ENCODE data around the gene ZNF14. TPM values are rescaled to one million over a fixed set of nuclear protein-coding genes. Genes with fewer than 3 reads are reported as not detected.

ZNF14 gene
- total and polyA plus RNA-seq, 2 experiments from 2014 or later: 4.6 to 7.3 TPM

DNA sequence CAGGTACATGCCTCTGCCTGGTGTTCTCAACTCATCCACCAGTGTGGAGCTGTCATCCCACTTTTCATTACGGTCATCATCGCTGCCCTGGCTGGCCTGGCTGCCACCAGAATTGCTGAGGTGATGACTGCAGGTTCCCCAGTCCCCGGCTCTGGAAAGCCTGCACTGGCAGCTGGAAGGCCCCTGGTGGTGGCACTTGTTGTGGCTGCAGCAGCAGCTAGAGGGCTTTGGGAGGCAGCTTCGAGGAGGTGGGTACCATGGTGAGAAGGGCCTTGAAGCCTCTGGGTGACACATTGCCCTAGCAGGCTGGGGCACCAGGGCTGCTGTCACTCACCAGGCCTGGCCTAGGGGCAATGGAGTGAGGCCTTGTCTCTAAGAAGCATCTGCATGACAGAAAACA is 25.3 kb upstream of the ZNF14 start:
- 89% methylated on average over 4 of the region's 4 CpGs for WGBS (ENCODE audit: low lambda C conversion rate, missing lambda C conversion rate)
- Histone ChIP-seq H3K4me1 (ENCODE audit: insufficient read depth) (no peaks in the 10 kb centered on the region), H3K4me3 (no peak overlapping the region), H3K27ac (no peak overlapping the region), H3K4me2 (no peak overlapping the region), H4K20me1 (ENCODE audit: insufficient read depth, poor library complexity, severe bottlenecking) (no peaks in the 10 kb centered on the region), H3K9me3 (ENCODE audit: low read depth) (no peaks in the 10 kb centered on the region), H3K9me2 (replicated peaks; ENCODE audit: insufficient read depth) (no peaks in the 10 kb centered on the region), H3K36me3 (replicated peaks; ENCODE audit: insufficient read depth, low read depth) (no peaks in the 10 kb centered on the region), H3K79me2 (no peaks in the 10 kb centered on the region), H3K27me3 (no peaks in the 10 kb centered on the region), H2AFZ (no peak overlapping the region)
- DNase-seq (ENCODE audit: low spot score): no peak
- TF ChIP-seq, protein P1, sequence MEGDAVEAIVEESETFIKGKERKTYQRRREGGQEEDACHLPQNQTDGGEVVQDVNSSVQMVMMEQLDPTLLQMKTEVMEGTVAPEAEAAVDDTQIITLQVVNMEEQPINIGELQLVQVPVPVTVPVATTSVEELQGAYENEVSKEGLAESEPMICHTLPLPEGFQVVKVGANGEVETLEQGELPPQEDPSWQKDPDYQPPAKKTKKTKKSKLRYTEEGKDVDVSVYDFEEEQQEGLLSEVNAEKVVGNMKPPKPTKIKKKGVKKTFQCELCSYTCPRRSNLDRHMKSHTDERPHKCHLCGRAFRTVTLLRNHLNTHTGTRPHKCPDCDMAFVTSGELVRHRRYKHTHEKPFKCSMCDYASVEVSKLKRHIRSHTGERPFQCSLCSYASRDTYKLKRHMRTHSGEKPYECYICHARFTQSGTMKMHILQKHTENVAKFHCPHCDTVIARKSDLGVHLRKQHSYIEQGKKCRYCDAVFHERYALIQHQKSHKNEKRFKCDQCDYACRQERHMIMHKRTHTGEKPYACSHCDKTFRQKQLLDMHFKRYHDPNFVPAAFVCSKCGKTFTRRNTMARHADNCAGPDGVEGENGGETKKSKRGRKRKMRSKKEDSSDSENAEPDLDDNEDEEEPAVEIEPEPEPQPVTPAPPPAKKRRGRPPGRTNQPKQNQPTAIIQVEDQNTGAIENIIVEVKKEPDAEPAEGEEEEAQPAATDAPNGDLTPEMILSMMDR (IDR thresholded peaks at IDR 0.05; ENCODE audit: poor library complexity): no peak
- TF ChIP-seq EZH2 (IDR thresholded peaks at IDR 0.05; ENCODE audit: borderline replicate concordance) (no peak), EZH2phosphoT487 (IDR thresholded peaks at IDR 0.05; ENCODE audit: low read depth, severe bottlenecking, unreplicated experiment) (no peak)

DNA sequence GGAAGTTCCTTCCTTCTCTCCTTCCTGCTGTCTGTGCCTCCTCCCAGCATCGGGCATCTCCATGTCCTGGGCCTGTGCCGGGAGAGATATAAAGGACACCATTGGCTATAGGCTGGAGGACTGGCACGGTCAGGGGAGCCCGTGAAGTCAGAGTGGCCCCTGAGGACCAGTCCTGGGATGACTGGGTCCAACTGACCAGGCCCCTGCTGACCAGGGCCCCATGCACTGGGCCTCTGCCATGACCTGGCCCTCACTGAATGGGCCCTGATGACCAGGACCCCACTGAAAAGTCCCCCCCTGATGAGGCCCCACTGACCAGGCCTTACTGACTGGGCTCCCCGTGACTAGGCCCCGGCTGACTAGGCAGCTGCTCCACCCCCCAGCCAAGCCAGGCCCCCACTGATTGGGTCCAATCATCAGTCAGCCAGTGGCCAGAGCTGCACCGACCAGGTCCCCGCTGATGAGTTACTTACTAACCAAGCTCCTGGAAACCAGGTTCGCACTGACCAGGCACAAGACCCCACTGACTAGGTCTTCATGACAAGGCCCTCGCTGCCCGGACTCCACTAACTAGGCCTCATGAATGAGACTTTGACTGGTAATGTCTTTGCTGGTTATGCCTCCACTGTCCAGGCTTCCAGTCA is 20.0 kb upstream of the ZNF14 start:
- H3K4me3 ChIP-seq: no peak overlapping the region
- H3K27me3 ChIP-seq: no peaks in the 10 kb centered on the region
- no peak overlapping the region for H3K4me2 ChIP-seq
- H3K27ac ChIP-seq: no peak overlapping the region
- no peaks in the 10 kb centered on the region for H3K9me2 ChIP-seq (replicated peaks; ENCODE audit: insufficient read depth)
- H3K4me1 ChIP-seq (ENCODE audit: insufficient read depth): no peaks in the 10 kb centered on the region
- no peaks in the 10 kb centered on the region for H4K20me1 ChIP-seq (ENCODE audit: insufficient read depth, poor library complexity, severe bottlenecking)
- H3K9me3 ChIP-seq (ENCODE audit: low read depth): no peaks in the 10 kb centered on the region
- TF ChIP-seq, protein P1 (IDR thresholded peaks at IDR 0.05; ENCODE audit: poor library complexity): no peak
- TF ChIP-seq EZH2phosphoT487 (IDR thresholded peaks at IDR 0.05; ENCODE audit: low read depth, severe bottlenecking, unreplicated experiment): no peak
- no peak for TF ChIP-seq EZH2 (IDR thresholded peaks at IDR 0.05; ENCODE audit: borderline replicate concordance)
- no peak for DNase-seq (ENCODE audit: low spot score)
- H3K79me2 ChIP-seq: no peaks in the 10 kb centered on the region
- H2AFZ ChIP-seq: no peak overlapping the region
- WGBS (ENCODE audit: low lambda C conversion rate, missing lambda C conversion rate): 97% methylated on average over 11 of the region's 11 CpGs
- no peaks in the 10 kb centered on the region for H3K36me3 ChIP-seq (replicated peaks; ENCODE audit: insufficient read depth, low read depth)

DNA sequence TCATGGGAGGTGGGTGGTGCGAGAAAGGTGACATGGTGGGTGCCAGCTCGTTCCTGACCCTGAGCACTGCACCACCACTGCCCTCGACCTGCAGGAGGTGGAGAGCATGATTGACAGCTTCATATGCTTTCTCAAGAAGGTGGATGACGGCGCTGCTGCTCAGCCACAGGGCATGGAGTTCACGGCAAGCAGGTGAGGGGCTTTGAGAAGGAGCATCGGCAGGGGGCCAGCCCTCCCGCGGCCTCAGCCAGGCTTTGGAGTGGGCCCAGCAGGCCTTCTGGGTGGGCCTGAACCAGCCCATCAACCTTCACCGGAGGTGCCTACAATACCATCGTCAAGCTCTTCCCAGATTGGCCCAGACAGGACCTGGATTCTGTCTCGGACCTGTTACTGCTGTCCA is 18.9 kb upstream of the ZNF14 start:
- TF ChIP-seq, protein P1 (IDR thresholded peaks at IDR 0.05; ENCODE audit: poor library complexity): no peak
- TF ChIP-seq EZH2phosphoT487 (IDR thresholded peaks at IDR 0.05; ENCODE audit: low read depth, severe bottlenecking, unreplicated experiment): no peak
- no peak for TF ChIP-seq EZH2 (IDR thresholded peaks at IDR 0.05; ENCODE audit: borderline replicate concordance)
- no peak overlapping the region for H2AFZ ChIP-seq
- no peaks in the 10 kb centered on the region for H3K79me2 ChIP-seq
- H3K27me3 ChIP-seq: no peaks in the 10 kb centered on the region
- DNase-seq (ENCODE audit: low spot score): no peak
- H3K36me3 ChIP-seq (replicated peaks; ENCODE audit: insufficient read depth, low read depth): no peaks in the 10 kb centered on the region
- no peaks in the 10 kb centered on the region for H3K4me1 ChIP-seq (ENCODE audit: insufficient read depth)
- no peaks in the 10 kb centered on the region for H3K9me2 ChIP-seq (replicated peaks; ENCODE audit: insufficient read depth)
- no peak overlapping the region for H3K27ac ChIP-seq
- no peaks in the 10 kb centered on the region for H3K9me3 ChIP-seq (ENCODE audit: low read depth)
- 75% methylated on average over 12 of the region's 12 CpGs for WGBS (ENCODE audit: low lambda C conversion rate, missing lambda C conversion rate)
- H4K20me1 ChIP-seq (ENCODE audit: insufficient read depth, poor library complexity, severe bottlenecking): no peaks in the 10 kb centered on the region
- no peak overlapping the region for H3K4me2 ChIP-seq
- no peak overlapping the region for H3K4me3 ChIP-seq

All from hepatocyte (in vitro differentiated cells).